Head of caudate nucleus (tissue), 42 donors: ENCODE measurements around the gene ATG2B.
A peak's percentile ranks its signal among the peaks of the same experiment; 100 is the strongest.

Experiments used
- DNase-seq, 42 donors: peaks; one replicate each; pipeline versions ENCODE4 v3.0.0 to v3.0.0-alpha.2; 2020 to 2021; ENCODE audit warnings: mixed read lengths in 7 of 42
- intact Hi-C: fragments of 100-400 bp; cut with DNase I; formaldehyde crosslinking; loops from one replicate; pipeline ENCODE4 v1.15.0; 2022

ATG2B gene

DNA sequence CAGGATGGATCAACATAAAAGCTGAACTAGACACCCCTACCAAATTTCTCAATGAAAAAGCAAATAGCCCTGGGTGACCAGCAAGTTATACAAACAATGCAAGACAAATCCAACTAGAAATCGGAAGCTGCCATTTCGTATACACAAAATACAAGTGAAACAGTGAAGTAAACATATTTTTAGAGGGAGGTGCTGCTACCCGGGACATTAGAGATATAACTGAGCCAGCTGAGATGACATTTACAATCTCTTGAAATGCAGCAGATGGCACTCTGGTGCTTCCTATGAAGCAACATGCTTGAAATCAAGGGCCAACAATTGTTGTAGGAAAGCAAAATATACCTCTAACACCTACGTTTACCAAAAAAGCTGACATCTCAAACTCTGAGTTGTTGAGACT, 81.7 kb downstream of the ATG2B start:
- intact Hi-C loops = no loop called here
- DNase-seq = peak in 1 of 42 donors; percentile 19

DNA sequence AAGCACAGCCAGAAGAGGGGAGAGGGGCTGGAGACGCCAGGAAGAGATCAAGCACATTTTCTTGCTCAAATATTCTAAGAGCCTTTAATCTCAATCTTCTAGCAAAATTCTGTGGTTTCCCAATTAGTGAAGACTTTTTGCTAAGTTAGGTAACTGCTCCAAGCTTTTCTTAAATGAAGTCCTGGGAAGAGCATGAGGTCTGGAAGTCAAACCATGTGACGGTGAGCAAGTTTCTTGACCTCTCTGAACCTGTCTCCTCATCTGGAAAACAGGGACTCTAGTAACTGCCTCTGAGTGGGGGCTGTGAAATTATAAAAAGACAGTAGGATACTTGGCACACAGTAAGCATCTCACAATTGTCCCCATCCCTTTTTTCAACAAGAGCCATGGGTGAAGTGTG, 83.0 kb downstream of the ATG2B start:
- no peak for DNase-seq
- intact Hi-C loops = no loop called here

- intact Hi-C loops = loop anchor here (5.0 kb wide), 2 partner anchors 177 to 277 kb away; no protein-coding TSS in a partner anchor
- no peak for DNase-seq
Measured at GRCh38 chr14:96279564-96279963, 83.6 kb downstream of the ATG2B start.

DNA sequence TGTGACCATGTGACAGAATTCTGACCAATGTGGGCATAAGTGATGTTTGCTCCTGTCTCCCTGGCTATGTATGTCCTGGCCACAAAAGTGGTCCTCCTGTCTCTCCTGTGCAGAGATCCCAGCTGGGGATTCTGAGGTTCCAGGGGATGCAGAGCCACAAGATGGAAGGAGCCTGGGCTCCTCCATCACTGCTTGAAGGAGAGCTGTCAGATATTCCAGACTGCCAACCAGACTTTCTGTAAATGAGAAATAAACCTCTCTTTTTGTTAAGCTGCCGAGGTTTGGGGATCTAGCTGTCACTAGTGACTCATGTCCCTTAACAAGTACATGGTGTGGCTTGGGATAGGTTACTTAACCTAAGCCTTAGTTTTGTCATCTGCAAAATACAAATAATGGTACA, 85.3 kb downstream of the ATG2B start:
- intact Hi-C loops = loop anchor here (5.0 kb wide), 2 partner anchors 176 to 276 kb away; no protein-coding TSS in a partner anchor
- no peak for DNase-seq

GRCh38 chr14:96275177-96276112, 87.7 kb downstream of the ATG2B start:
- intact Hi-C loops = loop anchor here (5.0 kb wide), 2 partner anchors 173 to 273 kb away; no protein-coding TSS in a partner anchor

DNA sequence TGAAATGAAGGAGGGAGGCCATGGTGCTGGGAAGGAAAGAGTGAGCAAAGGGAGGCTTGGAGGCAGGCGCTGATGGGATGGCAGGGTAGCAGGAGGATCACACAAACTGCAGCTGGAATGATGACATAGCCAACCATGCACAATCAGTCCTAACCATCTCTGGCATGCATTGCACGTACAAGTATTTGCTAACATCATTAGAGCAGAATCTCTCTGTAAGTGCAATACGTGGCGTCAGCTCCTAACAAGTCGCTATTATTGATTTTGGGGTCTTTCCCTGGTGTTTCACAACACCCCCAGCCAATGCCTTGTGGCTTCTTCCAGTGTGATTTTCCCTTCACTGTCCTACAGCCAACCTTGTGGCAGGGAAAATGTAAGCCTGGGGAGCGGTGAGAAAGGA, 88.6 kb downstream of the ATG2B start:
- intact Hi-C loops = no loop called here
- DNase-seq = peak in 31 of 42 donors; percentile 8 to 82 (median 53)

More at GRCh38 chr14:96275177-96276112, 87.7 kb downstream of the ATG2B start:
- peak; percentile 70 to 96 (median 88) for DNase-seq

- no peak for DNase-seq
- intact Hi-C loops = no loop called here
Measured at GRCh38 chr14:96274122-96274521, 89.0 kb downstream of the ATG2B start.

GRCh38 chr14:96273629-96274028, 89.5 kb downstream of the ATG2B start:
- intact Hi-C loops = no loop called here
- DNase-seq = no peak

DNA sequence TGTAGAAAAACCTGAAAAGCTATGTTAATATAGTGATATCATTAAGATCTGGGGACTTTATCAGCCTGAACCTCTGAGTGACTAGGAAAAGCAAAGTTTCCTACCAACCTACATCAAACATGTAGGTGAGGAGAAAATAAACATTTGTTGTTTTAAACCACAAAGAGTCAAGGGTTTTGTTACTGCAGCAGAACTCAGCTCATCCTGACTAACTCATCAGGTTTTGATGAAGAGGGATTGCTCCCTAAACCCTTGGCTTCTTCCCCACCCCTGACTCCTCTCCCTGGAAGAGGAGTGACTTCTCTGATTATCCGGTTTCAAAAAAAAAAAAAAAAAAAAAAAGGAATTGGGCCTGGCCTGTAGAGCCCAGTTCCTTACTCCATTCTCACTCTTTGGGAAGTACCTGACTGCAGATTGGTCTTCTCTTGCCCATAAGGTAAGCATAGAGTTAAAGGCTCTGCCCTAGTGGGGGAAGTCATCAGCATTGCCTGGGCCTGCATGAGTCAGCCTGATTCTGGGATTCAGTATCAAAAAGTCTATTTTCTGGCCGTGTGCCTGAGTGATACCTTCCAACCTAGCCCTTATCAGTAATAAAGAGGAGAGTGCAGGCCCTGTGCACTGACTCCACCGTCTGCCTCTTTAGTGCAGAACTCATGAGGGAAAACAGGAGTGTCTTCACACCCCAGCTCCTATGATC, 90.2 kb downstream of the ATG2B start:
- intact Hi-C loops = no loop called here

DNA sequence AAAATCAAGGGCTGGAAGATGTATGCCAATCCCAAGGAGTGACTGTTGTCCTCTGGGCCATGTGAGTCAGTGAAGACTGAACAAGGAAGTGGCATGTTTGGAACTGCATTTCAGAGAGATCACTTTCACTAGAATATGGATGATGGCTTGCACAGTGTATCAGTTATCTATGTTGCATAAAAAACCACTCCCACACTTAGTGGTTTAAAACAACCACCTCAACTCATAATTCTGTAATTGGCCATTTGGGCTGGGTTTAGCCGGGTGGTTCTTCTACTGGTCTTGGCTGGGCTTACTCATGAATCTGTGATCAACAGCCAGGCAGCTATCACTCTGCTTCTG, 91.7 kb downstream of the ATG2B start:
- intact Hi-C loops = no loop called here
- peak in 1 of 42 donors; percentile 21 for DNase-seq

More for the DNA sequence above, 90.2 kb downstream of the ATG2B start:
- peak in 2 of 42 donors; percentile 12 to 30 for DNase-seq

DNA sequence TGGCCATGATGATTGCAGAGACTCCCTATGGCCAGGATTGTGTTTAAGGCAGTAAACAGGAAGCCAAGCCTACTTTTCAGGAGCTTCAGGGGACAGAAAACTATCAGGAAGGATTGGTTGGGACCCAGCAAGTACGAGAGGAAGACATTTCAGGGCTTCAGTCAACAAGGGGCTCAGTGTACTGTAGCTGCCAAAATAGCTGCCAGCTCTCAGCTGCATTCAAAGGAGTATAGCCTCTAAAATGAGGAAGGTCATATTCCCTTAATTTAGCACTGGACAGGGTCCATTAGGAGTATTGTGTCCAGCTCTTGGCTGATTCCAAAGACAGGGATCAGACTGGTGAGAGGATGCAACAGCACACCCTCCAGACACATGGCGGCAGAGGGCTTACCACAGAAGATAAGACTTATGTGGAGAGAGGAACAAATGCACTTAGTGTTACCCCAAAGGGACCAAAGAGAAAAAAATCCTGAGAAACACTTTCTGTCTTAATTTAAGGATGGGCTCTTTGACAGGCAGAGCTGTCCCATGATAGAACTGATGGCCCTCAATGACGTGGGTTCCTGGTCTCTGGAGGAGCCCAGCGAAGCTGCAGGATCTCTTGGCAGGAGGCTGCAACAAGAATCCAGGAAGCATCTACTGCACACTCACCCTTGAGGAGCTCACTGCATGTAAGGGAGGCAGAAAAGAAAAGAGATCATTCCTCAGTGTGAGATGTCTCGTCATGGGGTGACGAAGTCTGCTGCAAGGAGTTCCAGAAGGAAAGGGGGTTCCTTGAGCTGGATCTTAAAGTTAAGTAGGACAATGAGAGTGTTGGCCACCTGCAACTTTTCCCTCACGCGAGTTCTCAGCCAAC, 92.3 kb downstream of the ATG2B start:
- DNase-seq = peak in 1 of 42 donors; percentile 22
- intact Hi-C loops = no loop called here

DNA sequence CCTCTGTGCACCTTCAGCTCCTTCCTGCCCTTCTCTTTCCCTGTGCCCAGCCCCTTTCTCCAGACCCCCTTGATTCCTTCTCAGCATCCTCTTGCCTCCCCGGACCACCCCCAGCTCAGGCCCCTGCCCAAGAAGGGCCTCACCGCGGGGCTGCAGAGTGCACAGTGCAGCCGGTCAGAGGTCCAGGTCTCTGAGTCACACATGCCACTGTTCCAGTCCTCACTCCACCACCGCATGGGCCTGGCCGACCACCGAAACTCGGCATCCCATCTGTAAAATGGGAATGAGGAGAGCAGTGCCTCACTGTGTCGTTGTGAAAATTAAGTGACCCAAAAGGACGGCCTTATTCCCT, 93.8 kb downstream of the ATG2B start:
- intact Hi-C loops = no loop called here
- no peak for DNase-seq

GRCh38 chr14:96268431-96269358, 94.4 kb downstream of the ATG2B start:
- intact Hi-C loops = no loop called here
- DNase-seq = no peak

DNA sequence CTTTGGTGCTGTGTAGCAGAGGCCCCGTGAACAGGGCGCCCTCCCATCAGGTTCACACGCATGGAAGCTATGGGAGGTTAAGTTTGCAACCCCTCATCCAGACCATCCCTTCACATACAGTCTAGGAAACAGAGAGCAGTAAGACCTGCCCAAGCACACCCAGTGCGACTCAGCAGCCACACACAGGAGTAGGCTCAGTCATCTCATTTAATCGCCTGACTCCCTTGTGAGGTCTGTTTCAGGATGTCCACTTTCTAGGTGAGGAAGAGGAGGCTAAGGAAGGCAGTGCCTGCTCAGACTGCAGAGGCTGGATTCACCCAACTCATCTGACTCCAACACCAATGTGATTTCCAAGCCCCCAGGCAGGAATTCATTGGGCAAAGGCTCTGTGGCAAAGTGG, 95.2 kb downstream of the ATG2B start:
- DNase-seq = no peak
- intact Hi-C loops = no loop called here

- intact Hi-C loops = no loop called here
- DNase-seq = no peak
Measured at GRCh38 chr14:96267336-96267735, 95.8 kb downstream of the ATG2B start.

- no peak for DNase-seq
- intact Hi-C loops = no loop called here
Measured at GRCh38 chr14:96265383-96266095, 97.6 kb downstream of the ATG2B start.

- intact Hi-C loops = no loop called here
- peak in 2 of 42 donors; percentile 7 to 58 for DNase-seq
Measured at GRCh38 chr14:96264853-96265252, 98.3 kb downstream of the ATG2B start.

- intact Hi-C loops = no loop called here
Measured at GRCh38 chr14:96264200-96264553, 99.0 kb downstream of the ATG2B start.

More at GRCh38 chr14:96264200-96264553, 99.0 kb downstream of the ATG2B start:
- DNase-seq = no peak
